NCI-H524 treated with DMSO at 0.1 percent for 48 hours (cell line): Measurements from ENCODE around the gene ZNF629.
"Not testable (repeated sequence)": the region's sequence is repeated elsewhere in the genome, so short reads cannot be mapped to it uniquely, and the experiment has no call there.

Experiments
- DNase-seq: peaks from one replicate; lab custom pipeline; 2025; lab: John Stamatoyannopoulos, UW

Gene ZNF629

DNA sequence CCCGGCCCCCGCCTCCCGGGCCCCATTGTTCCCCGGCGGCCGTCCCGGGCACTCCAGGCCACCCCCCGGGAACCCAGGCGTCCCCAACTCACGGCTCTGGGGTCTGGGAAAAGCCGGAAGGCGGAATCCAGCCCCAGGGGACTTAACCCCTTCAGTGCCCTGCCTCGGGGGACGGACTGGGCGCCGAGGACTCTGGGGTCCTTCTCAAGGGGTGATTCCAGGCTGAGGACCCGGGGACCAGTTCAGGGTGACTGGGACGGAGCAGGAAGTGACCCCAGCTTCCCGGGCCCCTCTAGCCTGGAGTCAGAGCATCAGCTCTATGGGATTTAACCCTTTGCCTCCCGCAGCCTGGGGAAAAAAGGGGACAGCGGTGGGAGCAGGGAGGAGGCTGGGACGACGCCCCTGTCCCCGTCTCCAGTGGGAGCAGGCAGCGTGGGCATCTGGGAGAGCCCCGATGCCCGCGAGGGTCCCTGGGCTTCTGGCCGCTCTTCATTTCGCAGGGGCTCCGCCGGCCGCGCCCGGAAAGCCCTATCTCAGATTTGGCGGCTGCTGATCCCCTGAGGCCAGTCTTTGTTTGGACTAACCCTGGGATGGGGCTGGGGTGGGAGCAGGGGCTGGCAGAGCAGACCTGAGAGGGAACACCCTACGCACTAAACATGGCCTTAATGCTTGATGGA lies at the start of gene ZNF629:
TSS of gene ZNF629 (minus strand) at position 270 of the 677 bp plus-strand sequence. CDS start 2,723 bp downstream, outside the sequence.
- DNase-seq = no peak

DNA sequence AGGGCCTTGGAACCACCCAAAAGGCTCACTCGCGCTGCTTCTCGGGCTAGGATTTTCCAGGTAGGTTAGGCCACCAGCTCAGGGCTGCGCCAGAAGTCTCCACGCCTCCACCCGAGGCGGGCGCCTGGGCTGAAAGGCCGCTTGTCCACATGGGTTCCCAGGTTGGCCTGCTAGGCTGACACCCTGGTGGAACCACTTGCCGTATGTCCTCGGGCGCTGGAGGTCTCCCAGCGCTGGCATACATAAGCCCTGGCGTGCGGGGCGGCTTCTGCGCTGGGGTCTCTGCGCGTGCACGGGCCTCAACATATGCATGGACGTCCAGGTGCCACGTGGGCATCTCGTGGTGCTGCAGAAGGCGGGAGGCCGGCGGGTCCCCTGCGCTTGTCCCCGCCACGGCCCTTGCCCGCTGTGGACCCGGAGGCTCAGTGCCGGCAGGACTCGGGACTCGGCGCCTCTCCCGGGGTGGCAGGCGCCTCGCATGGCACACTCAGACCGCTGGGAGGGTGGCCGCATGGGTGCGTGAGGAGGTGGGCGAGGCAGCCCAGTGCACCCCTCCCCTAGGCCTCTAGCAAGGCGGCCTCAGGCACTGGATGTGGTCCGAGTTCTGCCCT lies 47.2 kb upstream of the ZNF629 start:
- DNase-seq = no peak

DNA sequence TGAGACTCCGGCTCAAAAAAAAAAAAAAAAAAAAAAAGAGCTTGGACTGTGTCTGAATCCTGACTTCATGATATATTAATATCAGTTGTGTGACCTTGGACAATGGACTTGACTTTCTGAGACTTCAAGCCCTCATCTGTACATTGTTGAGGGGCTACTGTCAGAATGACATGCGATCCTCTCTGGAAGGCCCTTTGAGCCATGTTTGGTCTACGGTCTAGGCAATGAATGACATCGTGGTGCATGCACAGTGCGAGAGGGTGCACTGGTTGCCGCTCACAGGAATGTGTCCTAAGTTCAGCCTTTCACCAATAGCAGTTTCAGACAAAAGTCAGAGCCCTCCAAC lies 43.0 kb upstream of the ZNF629 start:
- DNase-seq = no peak

DNA sequence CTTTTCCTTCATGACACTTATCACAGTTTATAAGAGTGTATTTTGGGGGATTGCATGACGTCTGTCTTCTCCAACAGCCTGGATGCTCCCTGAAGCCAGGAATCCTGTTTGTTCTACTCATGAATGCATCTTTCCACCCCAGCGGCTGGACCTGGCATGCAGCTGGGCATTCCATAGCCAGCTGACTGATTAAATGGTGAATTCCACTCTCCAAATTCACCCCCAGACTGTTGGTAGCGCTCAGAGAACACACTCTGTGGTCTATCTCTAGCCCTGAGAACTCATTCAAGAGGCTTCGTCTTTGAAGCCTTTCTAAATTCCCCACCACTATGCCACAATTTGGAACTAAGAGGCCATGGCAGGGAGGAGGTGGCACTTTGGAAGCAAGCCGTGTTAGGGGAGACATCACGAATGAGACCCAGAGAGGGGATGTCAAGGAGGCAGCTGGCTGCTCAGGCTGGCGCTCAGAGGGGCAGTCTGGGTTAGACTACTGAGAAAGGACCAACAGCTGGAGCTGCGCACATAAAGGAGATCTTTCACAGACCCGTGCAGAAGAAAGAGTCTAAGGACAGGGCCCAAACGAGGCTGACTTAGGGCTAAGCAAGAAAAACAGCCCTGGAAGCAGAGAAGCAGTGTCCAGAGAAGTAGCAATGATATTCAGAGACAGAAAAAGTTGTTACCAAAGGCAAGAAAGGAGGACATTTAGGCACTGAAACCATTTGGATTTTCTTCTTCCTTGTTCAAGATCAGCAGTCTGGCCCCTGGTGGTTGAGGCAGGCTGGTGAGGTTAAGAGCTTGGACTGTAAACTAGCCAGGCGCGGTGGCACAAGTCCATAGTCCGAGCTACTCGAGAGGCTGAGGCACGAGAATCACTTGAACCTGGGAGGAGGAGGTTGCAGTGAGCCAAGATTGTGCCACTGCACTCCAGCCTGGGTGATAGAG lies 42.4 kb upstream of the ZNF629 start:
- no peak for DNase-seq

DNA sequence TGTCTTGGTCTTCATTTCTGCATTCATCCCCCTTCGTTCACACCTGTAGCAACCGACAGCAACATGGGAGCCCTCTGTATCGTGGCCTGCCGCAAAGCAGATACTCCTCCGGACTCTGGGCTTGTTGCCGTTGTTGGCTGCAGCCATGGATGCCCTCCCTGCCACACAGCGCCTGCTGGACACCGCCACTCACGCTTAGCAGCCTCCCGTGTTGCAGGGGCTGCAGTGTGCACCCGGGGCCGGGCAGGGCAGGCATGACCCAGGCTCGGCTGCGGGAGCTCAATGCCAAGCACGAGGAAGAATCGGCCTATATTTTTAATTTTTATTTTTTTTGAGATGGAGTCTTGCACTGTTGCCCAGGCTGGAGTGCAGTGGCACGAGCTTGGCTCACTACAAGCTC lies 34.9 kb upstream of the ZNF629 start:
- no peak for DNase-seq

DNA sequence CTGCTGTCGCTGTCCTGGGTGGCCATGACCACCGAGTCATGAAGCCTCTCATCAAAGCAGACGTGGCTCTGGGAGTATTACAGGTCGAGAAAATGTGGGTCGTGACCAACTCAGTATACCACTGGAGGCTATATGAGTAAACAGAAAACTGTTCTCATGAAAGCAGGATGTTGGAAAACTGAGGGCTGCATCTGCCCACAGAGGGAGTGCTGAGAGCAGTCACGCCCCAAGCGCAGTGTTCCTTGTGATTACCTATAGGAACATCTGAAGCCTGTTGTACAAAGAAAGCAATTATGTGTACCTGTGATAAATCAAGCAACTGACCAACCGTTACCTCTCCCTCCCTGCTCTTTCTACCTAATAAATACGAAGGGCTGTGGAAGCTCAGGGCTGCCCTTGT lies 34.4 kb upstream of the ZNF629 start:
- DNase-seq = not testable (repeated sequence)

DNA sequence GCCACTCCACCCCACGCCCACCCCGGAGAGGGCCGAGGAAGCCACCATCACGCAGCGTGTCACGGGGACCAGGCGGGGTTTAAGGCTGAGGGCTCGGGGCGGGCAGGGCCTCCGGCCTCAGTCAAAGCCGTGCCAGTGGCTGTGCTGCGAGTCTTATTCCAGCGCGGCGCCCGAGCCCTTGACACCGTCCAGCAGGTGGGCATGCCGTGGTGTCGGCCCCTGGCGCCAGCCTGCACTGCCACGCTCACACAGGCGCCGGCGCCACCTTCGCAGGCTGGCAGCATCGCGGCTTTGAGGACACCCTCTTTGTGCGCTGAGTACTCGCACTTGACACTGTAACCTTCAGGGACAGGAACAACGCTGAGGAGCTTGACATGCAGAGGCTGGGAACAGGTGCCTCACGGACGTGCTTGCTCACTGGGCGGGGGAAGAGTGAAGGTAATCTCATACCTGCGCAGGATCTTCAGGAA lies 34.0 kb upstream of the ZNF629 start:
- DNase-seq = no peak

DNA sequence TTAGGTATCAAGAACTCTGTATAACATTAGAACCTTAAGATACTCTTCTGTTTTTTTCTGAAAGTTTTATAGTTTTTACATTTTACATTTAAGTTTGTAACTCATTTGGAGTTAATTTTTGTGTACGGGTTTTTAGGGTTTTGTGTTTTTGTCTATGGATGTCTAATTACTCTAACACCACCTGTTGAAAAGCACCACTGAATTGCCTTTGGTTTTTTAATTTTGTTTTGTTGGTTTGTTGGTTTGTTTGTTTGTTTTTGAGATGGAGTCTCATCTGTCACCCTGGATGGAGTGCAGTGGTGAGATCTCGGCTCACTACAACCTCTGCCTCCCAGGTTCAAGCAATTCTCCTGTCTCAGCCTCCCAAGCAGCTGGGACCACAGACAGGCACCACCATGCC lies 29.8 kb upstream of the ZNF629 start:
- DNase-seq = no peak

DNA sequence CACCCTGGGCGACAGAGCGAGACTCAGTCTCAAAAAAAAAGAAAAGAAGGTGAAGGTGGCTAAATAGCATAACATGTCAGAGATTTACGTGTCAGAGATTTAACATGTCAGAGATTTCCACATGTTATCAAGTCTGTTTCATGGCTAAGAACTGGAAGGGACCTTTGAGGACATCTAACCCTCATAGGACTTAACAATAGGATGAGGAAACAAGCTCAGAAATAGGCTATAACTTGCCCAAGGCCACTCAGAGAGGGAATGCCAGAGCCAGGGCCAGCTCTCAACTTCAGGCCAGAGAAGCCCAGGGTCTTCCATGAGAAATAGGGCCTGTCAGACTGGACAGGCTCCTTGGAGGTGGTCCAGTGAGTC lies 26.8 kb upstream of the ZNF629 start:
- no peak for DNase-seq

DNA sequence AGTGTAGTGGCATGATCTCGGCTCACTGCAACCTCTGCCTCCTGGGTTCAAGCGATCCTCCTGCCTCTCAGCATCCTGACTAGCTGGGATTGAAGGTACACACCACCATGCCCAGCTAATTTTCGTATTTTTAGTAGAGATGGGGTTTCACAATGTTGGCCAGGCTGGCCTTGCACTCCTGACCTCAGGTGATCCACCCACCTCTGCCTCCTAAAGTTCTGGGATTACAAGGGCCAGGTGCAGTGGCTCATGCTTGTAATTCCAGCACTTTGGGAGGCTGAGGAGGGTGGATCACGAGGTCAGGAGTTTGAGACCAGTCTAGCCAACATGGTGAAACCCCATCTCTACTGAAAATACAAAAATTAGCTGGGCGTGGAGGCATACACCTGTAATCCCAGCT lies 22.7 kb upstream of the ZNF629 start:
- DNase-seq = not testable (repeated sequence)

DNA sequence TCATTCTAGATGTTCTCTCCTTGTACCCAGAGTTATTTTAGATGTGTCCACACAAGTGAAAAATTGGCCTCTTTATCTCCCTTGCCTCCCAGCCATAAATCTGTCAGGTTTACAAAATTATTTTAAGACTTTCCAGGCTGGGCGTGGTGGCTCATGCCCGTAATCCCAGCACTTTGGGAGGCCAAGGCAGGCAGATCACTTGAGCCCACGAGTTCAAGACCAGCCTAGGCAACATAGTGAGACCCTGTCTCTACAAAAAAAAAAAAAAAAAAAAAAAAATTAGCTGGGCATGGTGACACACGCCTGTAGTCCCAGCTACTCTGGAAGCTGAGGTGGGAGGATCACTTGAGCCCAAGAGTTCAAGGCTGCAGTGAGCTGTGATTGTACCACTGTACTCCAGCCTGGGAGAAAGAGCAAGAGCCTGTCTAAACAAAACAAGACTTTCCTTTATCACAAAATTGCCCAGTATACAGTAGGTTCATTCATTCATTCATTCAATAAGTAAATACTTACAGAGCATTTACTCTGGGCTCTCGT lies 22.0 kb upstream of the ZNF629 start:
- not testable (repeated sequence) for DNase-seq

DNA sequence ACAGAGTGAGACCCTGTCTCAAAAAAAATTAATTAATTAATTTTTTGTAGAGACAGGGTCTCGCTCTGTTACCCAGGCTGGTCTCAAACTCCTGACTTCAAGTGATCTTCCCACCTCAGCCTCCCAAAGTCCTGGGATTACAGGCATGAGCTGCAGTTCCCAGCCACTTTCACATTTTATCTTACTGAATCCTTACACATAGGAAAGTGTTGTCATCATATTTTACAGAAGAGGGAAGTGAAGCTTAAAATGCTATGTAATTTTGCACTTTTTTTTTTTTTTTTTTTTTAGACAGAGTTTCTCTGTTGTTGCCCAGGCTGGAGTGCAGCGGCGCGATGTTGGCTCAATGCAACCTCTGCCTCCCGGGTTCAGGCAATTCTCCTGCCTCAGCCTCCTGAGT lies 21.1 kb upstream of the ZNF629 start:
- no peak for DNase-seq

DNA sequence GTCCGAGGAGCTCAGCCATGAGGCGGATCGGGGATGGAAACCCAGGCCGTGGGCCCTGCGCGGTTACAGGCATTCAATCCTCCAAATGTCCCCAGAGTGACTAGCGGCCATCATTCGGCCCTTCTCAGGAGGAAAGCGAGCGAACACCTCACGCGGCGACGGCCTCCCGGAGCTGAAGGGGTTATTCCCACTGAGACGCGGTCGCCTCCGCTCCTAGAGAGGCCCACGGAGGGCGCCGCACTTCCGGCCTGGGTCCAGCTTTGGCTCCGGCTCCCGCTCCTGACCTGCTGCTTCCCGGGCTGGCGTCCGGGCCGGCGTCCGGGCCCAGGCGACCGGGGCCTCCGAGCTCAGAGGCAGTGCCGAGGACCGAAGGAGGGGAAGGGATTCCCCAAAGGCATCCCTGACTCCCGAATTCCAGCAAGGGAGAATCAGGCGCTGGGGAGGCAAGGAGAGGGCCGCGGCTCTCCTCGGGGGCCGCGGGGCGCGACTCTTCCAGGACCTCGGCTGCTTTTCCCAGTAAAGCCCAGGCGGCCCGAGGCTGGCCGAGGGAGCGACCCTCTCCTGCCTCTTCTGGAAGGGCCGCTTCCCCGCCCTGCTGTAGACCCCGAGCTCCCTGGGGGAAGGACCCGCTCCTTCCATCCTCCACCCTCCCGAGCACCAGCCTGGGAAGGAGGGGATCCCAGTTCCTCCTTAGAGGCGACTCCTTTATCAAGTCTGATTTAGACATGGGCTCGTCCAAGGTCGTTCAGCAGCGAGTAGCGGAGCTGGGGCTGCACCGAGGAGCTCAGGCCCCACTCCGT lies 18.6 kb upstream of the ZNF629 start:
- peak; percentile 11 for DNase-seq

DNA sequence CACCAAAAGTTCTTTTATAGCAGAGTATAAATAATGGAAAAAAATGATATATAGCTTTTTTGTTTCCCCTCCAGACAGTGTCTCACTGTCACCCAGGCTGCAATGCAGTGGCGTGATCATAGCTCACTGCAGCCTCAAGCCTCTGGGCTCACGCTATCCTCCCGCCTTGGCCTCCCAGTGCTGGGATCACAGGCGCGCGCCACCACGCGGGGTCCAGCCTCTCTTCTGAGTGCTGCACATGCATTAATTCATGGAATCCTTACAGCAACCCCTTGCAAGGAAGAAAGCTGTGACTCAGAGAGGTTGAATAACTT lies 18.0 kb upstream of the ZNF629 start:
- DNase-seq = no peak

DNA sequence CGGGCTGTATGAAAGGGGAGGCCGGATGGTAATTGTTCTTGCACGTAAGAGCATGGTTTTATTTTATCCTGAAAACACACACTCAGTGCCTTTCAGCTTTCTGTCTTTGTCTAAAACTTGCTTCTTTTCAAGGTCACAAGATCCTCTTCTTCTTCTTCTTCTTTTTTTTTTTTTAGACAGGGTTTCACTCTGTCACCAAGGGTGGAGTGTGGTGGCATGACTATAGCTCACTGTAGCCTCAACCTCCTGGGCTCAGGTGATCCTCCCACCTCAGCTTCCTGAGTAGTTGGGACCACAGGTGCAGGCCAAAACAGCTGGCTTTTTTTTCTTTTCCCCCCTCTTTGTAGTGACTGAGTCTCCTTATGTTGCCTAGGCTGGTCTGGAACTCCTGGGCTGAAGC lies 15.9 kb upstream of the ZNF629 start:
- DNase-seq = no peak

DNA sequence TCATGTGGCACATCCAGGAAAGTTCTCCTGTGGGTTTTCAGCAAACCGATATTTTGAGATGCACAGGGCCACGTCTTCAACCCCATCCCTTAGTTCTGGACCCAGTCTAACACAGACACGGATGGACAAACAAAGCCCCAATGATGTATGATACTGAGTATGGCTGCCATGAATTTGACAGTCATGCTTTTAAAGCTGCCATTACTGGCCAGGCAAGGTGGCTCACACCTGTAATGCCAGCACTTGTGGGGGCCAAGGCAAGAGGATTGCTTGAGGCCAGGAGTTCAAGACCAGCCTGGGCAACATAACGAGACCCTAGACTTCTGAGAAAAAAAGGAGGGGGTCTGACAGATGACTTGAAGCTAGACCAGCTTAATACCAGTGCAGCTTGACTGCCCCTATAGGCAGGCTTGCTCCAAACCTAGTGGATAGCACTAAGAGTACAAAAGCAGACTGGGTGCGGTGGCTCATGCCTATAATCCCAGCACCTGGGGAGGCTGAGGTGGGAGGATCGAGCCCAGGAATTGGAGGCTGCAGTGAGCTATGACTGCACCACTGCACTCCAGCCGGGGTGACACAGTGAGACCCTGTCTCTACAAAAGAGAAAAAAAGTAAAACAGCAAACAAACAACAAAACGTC lies 10.8 kb upstream of the ZNF629 start:
- no peak for DNase-seq

DNA sequence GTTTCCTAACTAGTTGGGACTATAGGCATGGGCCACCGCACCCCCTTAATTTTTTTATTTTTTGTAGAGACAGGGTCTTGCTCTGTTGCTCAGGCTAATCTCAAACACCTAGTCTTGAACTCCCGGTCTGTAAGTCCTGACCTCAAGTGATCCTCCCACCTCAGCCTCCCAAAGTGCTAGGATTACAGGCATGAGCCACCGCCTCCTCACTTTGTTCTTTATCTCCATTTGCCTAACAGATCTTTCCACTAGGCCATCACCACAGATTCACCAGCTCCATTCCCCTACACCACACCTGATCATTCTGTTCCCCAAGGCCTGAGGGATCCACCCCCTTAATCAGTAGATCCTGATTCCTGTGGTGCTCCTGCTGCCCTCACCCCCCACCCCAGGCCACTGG lies 7.6 kb upstream of the ZNF629 start:
- DNase-seq = no peak

DNA sequence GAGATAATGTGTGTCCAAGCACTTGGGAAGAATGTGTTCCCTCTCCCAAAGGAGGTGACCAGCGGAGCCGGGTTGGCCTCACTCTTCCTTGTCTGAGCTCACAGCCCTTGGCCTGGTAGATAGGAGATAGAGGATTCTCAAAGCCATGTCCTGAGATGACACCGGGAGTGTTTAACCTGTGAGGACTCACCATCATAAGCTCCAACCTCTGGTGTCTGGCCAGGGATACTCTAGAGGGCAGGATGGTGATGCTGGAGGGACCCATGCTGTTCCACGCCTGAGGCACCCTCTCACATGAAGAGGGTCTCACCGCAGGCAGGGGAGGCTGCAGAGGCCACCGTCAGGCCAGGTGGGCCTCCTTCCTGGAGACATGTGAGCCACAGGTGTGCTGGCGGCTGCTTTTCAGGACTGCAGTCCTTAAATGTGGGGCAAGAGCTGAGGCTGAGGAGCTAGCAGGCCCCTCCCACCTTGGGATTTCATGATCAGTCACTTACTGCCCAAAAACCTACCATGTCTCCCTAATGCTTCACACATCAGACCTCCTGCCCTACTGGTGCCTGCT lies 6.6 kb upstream of the ZNF629 start:
- DNase-seq = no peak

DNA sequence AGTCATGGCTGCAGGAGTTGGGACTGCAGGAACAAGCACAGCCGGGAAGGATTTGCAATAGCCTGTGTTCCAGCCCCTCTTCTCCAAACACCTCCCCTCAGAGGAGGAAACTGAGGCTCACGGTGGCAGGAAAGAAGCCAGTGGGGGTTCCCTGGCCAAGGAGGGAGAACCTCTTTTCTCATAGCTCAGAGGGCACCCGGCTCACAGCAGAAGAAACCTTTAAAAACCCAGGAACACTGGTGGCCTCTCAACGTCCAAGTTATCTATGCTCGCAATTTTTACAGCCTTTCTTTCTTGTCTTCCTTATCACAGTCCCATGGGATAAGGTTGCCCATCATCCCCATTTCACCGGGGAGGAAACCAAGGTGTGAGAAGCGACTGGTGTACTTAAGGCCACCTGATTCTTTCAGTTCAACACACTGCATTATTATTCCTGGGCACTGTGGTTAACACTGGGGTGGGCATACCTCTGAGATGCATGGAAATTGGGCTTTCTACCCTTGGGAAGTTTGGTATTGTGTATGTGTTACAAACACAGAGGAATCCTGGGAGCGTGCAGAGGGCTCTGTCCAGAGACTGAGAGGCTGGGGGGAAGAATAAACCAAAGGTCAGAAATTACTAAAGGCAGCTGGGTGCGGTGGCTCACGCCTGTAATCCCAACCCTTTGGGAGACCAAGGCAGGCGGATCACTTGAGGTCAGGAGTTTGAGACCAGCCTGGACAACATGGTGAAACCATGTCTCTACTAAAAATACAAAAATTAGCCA lies 791 bp upstream of the ZNF629 start:
- DNase-seq = no peak
